GM15510 (cell line): ENCODE data around the gene HOXC10.

Source experiments
- POLR2A ChIP-seq: IDR thresholded peaks from 3 replicates; pipeline ENCODE4 v1.6.1; 2011; ENCODE audit warnings: borderline replicate concordance; ENCODE audit not compliant: insufficient read length; ENCODE audit errors: extremely low read depth

The HOXC10 gene

GRCh38 chr12:53966385-53967133 lies 18.4 kb upstream of the HOXC10 start:
- no peak for TF ChIP-seq POLR2A

DNA sequence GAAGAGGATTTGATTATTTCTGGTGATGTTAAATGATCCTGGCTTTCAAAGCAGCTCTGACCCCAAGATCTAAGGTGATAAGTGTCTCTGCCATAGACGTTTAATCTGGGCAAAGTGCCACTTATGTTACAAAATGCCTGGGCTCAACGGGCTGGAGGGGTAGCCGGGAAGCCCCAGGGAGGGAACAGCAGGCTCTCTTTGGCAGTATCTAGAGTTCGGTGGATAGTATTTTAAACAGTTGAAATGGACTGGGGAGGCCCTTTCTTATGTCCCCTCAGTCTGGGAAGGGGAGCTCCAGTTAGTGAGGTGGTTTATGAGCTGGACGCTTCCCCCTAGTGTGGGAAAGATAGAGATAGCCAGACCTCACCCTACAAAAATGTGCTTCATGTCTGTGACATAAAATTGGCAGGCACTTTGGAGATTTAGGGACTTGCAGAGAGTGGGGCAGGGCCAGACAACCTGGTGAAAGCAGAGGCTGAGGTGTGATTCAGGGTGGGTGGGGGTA lies 17.5 kb upstream of the HOXC10 start:
- TF ChIP-seq POLR2A = no peak

DNA sequence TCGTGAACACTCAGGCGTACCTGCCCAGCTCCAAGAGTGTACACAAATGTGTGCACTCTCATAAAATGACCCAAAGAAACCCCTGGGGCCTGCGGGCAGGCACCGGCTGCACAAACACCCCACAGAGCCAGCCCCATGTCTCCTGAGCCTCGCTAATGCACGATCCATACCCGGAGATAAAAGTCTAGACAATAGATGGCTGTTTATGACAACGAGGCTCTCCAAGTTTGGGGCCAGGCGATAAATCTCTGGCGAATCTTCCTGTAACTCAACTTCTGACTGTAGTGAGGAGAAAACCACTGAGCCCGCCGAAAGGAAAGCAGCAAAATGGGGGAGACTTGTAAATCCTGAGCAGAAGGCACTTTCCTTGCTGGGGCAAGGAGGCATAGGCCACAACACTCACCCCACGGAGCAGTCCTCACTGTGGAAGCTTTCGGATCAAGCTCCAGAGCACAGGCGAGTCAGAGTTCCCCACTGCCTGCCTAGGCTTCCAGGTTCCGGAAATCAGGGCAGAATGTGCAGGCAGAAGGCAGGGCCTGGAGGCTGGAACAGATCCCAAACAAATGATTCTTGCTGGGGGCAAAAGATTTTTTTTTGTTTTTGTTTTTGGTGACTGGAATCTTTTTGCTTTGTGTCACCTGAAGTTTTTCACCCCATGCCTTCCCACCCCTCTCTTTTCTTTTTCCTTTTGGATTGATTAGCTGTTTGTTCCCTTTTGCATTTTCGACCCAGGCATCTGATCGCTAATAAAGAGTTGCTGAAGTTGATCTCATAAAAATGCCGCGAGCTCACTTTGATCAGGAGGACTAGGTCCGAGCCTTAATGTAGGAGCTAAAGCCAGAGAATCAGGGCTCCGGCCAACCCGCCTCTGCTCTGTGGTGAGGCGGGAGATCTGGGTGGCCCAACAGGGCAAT lies 16.5 kb upstream of the HOXC10 start:
- TF ChIP-seq POLR2A = no peak

DNA sequence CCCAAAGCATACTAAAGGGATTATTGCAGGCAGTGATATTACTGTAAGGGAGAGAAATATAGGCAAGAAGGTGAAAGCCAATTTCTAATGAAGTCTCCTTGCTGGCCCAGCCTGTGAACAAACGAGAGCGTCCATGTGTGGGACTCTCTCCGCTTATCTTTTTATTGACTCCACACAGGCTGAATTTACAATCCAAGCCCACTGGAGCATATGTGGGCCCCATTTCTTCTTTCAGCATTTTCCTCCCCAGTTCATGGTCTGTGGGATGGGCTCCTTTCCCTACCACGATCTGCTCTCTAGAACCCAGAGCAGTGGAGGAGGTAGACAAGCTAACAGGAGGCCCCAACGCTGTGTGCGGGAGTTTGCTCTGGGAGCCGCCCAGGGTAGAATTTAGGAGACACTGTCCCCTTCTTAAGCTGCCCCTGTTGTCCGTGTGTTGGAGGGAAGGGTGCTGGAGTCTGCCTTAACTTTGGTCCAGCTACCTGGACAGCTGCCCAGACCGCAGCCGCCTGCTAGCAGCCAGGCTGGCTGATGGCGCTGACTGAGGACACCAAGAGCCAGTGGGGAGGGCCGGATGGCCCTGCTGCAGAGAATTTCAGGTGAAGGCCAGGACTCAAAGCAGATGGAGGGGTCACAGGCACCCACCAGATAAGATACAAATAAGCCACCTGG lies 15.2 kb upstream of the HOXC10 start:
- TF ChIP-seq POLR2A = no peak

DNA sequence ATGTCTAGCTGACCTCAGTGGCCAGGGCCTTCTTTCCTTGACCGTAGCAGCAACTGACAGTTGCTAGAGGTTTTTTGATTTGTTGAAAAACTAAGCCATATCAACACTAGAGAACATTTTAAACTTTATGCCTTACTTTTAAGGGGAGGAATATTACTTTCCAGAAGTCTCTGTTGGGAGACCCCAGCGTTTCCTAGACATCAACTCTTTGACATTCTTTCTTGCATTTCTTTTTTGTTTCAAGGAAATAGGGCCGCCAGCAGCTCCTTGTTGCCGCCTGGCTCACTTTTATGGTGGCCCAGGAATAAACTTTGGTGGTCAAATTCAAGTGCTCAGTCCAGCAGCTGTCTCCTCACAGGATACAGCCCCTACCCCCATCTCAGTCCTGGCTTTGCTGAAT lies 14.5 kb upstream of the HOXC10 start:
- no peak for TF ChIP-seq POLR2A

GRCh38 chr12:53971129-53971528 lies 13.8 kb upstream of the HOXC10 start:
- no peak for TF ChIP-seq POLR2A

GRCh38 chr12:53971686-53972085 lies 13.3 kb upstream of the HOXC10 start:
- no peak for TF ChIP-seq POLR2A

GRCh38 chr12:53972152-53972702 lies 12.7 kb upstream of the HOXC10 start:
- no peak for TF ChIP-seq POLR2A

GRCh38 chr12:53972722-53973235 lies 12.2 kb upstream of the HOXC10 start, which contains the start of gene HOXC11:
HOXC11 (plus strand) TSS chr12:53973126; CDS start chr12:53973242, 116 bp downstream.
- TF ChIP-seq POLR2A = no peak

GRCh38 chr12:53973236-53974042 lies 11.5 kb upstream of the HOXC10 start:
- no peak for TF ChIP-seq POLR2A

DNA sequence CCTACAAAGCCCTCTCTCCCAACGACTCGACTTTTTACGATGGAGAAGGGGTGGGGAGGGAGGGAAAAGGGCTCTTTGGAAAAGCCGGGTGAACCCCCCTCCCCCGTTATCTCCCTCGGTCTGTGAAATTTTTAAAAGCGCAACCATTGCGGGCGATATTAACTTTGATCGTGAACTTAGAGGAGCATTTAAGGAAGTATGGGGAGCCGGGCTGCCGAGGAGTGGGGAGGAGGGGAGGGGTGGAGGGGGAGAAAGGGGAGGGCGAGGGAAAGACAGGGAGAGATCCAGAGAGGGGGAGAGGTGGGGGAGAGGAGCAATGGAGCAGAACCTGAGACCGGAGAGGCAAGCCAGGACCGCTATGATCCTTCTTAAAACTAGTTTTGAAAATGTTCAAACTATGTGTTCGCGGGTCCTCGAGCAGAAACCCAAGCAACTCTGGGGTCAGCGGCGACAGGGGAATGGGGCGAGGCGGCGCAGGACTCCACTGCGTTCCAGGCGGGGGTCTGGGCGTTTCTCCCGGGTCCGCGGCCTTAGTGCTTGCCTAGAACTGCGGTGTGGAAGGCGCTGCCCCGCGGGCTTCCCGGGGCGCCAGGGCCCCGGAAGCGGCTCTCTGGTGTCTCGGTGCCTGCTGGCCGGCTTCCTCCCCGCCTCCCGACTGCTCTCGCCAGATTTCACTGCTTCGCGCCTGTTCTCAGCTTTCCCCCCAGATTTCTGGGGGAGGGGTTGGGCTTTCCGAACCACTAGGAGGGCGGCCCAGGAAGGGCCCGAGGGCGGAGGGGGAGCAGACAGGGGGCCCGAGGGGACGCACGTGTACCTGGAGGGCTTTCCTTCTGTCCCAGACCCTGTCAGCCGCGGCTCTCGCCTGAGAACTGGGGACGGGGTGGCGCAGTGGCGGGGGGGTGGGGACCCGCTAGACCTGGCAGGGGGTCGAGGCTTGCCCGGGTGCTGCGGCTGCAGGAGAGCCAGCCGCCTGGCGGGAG lies 10.6 kb upstream of the HOXC10 start, which contains the start of gene HOTAIR:
TSS of gene HOTAIR (minus strand) at position 871 of the 980 bp plus-strand sequence.
- no peak for TF ChIP-seq POLR2A

- no peak for TF ChIP-seq POLR2A
These were observed 9.9 kb upstream of the HOXC10 start for GRCh38 chr12:53975064-53975471.
